Non-pigmented ciliary epithelial cell (primary cell): Measurements from ENCODE around the gene HTRA1.

Source experiments
- DNase-seq: peaks from one replicate; pipeline ENCODE4 v3.0.0-alpha.2; 2010; ENCODE audit warnings: low read depth

The HTRA1 gene

DNA sequence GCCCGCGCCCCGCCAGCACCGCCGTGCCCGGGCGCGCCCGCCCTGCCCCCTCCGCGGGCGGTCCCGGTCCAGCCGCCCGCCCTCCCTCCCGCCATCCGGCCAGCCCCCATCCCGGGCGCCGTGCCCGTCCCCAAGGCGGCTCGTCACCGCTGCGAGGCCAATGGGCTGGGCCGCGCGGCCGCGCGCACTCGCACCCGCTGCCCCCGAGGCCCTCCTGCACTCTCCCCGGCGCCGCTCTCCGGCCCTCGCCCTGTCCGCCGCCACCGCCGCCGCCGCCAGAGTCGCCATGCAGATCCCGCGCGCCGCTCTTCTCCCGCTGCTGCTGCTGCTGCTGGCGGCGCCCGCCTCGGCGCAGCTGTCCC, at the start of gene HTRA1:
Gene HTRA1, plus strand, starts transcription at position 187 of the 362 bp plus-strand sequence. Its CDS starts 100 bp downstream, at position 287.
- no peak for DNase-seq

DNA sequence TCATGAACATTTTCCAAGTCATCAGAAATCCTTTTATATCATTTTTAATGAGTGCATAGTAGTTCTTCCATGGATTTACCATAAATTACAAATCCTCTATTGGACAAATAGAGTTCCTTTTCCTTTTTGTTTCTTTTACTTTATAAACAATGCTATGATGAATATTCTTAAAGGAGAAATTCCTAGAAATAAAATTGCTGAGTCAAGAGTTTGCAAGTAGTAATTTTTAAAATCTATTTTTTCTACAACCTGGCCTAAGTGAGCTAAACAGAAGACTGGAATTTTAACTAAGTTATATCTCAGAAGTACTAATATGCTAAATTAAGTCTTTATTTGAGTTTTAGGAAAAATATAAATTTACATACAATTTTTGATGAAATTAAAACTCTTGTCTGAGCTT, 48.0 kb upstream of the HTRA1 start:
- DNase-seq: no peak

DNA sequence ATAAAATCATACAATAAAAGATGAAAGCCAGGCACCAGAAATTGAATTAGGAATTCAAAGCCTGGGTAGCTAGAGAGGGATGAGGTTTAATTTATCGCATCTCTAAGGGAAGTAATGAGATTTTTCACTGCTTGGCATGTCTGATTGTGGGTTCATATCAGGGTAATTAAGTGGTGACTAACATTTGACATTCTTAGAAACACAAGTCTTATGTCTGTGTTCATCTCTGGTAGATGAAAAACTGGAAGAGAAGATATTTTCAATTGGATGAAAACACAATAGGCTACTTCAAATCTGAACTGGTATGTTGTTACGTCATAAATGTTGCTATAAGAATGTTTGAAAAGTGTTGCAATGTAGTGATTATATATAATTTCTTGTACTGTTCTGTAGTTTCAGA, 43.7 kb upstream of the HTRA1 start:
- no peak for DNase-seq

- DNase-seq: no peak
Measured at GRCh38 chr10:122419016-122419415, 42.3 kb upstream of the HTRA1 start.

DNA sequence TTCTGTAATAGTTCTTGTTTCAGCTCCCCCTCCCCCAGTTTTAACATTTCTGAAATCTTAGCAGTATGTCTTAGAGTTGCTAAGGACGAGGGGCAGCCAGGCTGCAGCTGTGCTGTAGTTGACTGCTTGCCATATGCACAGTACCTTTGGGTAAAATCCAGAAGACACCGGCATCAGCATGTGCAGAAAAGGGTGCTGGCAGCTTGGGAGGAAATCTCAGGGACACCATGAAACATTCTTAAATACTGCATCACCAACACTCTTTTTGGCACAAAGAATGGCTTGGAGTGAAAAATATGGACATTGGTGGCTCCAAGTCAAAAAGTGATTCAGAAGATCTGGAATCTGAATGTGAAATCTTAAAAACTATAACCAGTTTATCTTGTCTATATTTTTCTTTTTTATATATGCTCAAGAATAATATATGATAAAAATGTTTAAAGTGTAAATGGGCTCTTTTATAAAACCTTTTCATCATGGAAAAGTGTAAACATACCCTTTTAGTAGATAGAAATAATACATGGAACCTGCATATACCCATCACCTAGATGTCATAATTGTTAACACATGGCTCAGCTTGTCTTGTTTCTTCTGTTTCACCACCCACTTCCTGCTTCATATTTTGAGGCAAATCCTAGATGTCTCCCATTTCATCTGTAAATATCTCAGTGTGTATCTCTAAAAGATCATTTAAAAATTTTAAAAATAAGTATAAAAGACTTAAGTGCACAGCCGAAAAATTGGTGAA, 41.3 kb upstream of the HTRA1 start:
- no peak for DNase-seq

DNA sequence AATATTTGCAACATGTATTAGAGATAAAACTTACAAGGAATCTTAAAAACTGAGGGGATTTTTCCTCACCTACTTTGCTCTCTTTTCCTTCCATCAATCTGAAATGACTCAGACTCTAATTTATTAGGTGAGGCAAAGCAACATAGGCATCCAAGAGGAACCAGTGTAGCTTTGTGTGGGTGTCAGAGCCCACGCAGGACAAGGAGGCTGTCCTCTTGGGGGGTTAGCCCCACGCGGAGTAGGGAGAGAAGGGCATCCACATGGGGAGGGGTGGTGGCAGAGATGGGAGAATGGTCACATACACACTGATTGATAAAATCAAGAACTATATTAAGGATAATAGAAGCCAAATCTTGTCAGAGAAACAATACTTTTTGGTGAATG, 40.7 kb upstream of the HTRA1 start:
- DNase-seq: no peak

GRCh38 chr10:122421054-122421625, 40.2 kb upstream of the HTRA1 start:
- no peak for DNase-seq

DNA sequence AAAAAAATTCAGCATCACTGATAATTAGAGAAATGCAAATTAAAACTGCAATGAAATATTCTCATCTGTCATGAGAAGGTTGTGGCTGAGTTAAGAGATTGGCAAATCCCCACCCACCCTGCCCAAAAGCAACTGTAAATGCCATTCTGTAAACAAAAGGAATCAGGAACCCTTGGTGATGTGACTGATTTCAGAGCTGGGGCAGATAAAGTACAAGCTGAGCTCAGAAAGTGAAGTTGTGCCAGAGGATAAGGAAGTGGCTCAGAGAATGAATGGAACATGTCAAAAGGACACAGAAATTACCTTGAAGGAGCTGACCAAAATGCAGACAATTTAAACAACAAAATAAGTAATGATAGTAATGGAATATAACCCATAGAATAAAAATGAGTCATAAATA, 39.6 kb upstream of the HTRA1 start:
- no peak for DNase-seq

- no peak for DNase-seq
Measured at GRCh38 chr10:122422266-122422989, 38.9 kb upstream of the HTRA1 start.

DNA sequence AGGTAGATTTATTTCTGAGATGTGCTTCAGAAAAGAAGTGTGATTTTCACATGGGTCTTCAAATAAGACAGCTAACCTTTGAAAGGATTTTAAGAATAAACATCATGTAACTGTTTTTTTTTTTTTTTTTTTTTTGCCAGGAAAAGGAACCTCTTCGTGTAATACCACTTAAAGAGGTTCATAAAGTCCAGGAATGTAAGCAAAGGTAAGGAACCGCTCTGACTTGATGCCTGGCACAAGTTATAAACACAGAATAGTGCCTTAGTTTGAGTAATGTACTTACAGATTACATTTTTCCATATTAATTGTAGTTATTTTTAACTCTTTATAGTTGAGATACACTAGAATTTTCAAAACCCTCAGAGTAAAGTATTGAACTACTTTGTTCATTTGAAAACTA, 37.3 kb upstream of the HTRA1 start:
- DNase-seq: no peak

- DNase-seq: no peak
Measured at GRCh38 chr10:122426829-122427228, 34.5 kb upstream of the HTRA1 start.

GRCh38 chr10:122427280-122427679, 34.1 kb upstream of the HTRA1 start:
- no peak for DNase-seq

DNA sequence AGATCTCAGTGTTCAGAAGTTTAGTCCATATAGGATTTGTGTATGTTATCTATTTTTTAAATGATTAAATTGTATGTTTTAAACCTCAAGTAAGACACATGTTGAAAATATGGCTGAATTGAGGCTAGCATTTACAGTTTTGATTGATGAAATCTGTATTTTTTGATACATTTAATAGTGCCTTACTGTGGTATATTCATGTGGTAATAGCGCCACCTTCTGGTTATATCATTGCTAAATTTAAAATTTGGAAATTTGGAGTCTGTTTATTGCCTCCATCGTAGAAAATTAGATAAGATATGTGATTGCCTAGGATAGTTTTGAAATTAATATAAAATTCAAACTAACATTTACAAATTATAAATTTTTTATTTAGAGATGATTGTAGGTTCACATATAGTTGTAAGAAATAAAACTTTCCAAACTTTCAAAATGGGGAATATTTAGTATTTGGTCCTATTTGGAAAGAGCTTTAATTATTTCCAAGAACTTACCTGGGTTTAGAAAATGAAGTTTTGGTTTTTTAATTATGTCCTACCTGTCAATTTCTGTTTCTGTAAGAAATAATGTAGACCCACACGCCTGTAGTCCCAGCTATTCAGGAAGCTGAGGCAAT, 26.0 kb upstream of the HTRA1 start:
- DNase-seq: no peak

- peak; percentile 34 for DNase-seq
Measured at GRCh38 chr10:122441961-122442360, 19.4 kb upstream of the HTRA1 start.

GRCh38 chr10:122445469-122445868, 15.9 kb upstream of the HTRA1 start:
- DNase-seq: no peak

DNA sequence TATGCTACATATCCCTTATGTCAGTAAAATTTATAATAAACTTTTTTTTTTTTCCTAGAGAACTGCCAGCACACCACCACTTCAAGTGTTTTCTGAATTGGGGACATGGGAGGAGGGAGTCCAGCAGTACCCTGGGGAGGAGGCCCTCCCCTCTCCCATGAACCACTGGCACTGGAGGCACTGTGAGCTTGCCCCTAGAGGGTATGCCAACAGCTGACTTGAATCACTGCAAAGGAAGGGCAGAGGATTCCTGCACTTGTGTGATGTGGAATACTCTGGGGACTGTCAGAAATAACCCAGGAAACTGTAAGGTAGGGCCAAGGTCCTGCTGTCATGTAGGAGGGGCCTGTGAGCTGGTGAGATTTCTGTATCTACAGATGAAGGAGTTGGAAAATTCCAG, 15.4 kb upstream of the HTRA1 start:
- no peak for DNase-seq

- DNase-seq: no peak
Measured at GRCh38 chr10:122446668-122447423, 14.5 kb upstream of the HTRA1 start.

- no peak for DNase-seq
Measured at GRCh38 chr10:122448600-122448999, 12.8 kb upstream of the HTRA1 start.

GRCh38 chr10:122449153-122449552, 12.2 kb upstream of the HTRA1 start:
- DNase-seq: no peak

GRCh38 chr10:122450353-122450990, 10.9 kb upstream of the HTRA1 start:
- no peak for DNase-seq

- no peak for DNase-seq
Measured at GRCh38 chr10:122454071-122454470, 7.3 kb upstream of the HTRA1 start.

- no peak for DNase-seq
Measured at GRCh38 chr10:122454603-122455080, 6.7 kb upstream of the HTRA1 start, which contains the start of gene ARMS2. TSS of gene ARMS2 (plus strand) at chr10:122454653. CDS start at chr10:122454728, 75 bp downstream.
